GM10847 (cell line): ENCODE measurements around the gene CLEC20A.

Experiments used
- POLR2A ChIP-seq: IDR thresholded peaks from 2 replicates; pipeline ENCODE4 v1.6.1; 2011; ENCODE audit not compliant: insufficient read length; ENCODE audit errors: extremely low read depth

CLEC20A gene

GRCh38 chr1:178510155-178510554 is 13.4 kb upstream of the CLEC20A start:
- no peak for TF ChIP-seq POLR2A

- TF ChIP-seq POLR2A, result no peak
These were observed 12.7 kb upstream of the CLEC20A start for GRCh38 chr1:178509414-178510007.

- no peak for TF ChIP-seq POLR2A
These were observed 9.9 kb upstream of the CLEC20A start for GRCh38 chr1:178506669-178507068.

- no peak for TF ChIP-seq POLR2A
These were observed 9.4 kb upstream of the CLEC20A start for GRCh38 chr1:178506177-178506576.

- TF ChIP-seq POLR2A, result no peak
These were observed 7.5 kb upstream of the CLEC20A start for GRCh38 chr1:178504286-178504685.

GRCh38 chr1:178503849-178504248 is 7.1 kb upstream of the CLEC20A start:
- no peak for TF ChIP-seq POLR2A

GRCh38 chr1:178502856-178503255 is 6.1 kb upstream of the CLEC20A start:
- no peak for TF ChIP-seq POLR2A

- TF ChIP-seq POLR2A, result no peak
These were observed 5.6 kb upstream of the CLEC20A start for GRCh38 chr1:178502330-178502714.

GRCh38 chr1:178501705-178502329 is 5.1 kb upstream of the CLEC20A start:
- no peak for TF ChIP-seq POLR2A

- no peak for TF ChIP-seq POLR2A
These were observed 4.3 kb upstream of the CLEC20A start for GRCh38 chr1:178500936-178501554.

GRCh38 chr1:178500091-178500770 is 3.5 kb upstream of the CLEC20A start:
- TF ChIP-seq POLR2A, result no peak

GRCh38 chr1:178498896-178499675 is 2.3 kb upstream of the CLEC20A start:
- no peak for TF ChIP-seq POLR2A

GRCh38 chr1:178497903-178498478 is 1.2 kb upstream of the CLEC20A start:
- TF ChIP-seq POLR2A, result no peak

GRCh38 chr1:178495741-178496409 is 889 bp downstream of the CLEC20A start:
- TF ChIP-seq POLR2A, result no peak
